ENCODE results near the gene GXYLT1.

GRCh38 chr12:42084522-42084921 lies 60.2 kb downstream of the GXYLT1 start:
- TF ChIP-seq CTCF (IDR thresholded peaks at IDR 0.05) (no peak), POLR2A (IDR thresholded peaks at IDR 0.05) (no peak)

All from testis (tissue), 2 donors.